Neural cell (in vitro differentiated cells): ENCODE data around the gene APC. TPM values are rescaled to one million over a fixed set of nuclear protein-coding genes. Genes with fewer than 3 reads are reported as not detected.

Source experiments
- H2AFZ ChIP-seq: fragments of 200-600, 300-800 bp; sonication (generic), shearing (Covaris generic); 2 replicates; pipeline ENCODE4 v1.6.0; 2014; ENCODE audit warnings: low read depth, mild to moderate bottlenecking, antibody characterized with exemption, low read length, moderate library complexity
- H3F3A ChIP-seq: fragments of 200-600 bp; shearing (Covaris generic); 2 replicates; pipeline ENCODE4 v1.6.1; 2016; ENCODE audit warnings: mild to moderate bottlenecking, moderate library complexity, mixed read lengths, antibody characterized with exemption, low read length; ENCODE audit not compliant: insufficient read depth, poor library complexity, severe bottlenecking
- H3K27ac ChIP-seq: fragments of 200-600, 300-800 bp; sonication (generic), shearing (Covaris generic); 2 replicates; pipeline ENCODE4 v1.5.1; 2014; ENCODE audit warnings: mild to moderate bottlenecking, low read length, moderate library complexity
- H3K27me3 ChIP-seq: fragments of 300-800, 200-600 bp; sonication (generic), shearing (Covaris generic); 2 replicates; pipeline ENCODE4 v1.6.0; 2014; ENCODE audit warnings: mild to moderate bottlenecking, low read depth, low read length, moderate library complexity; ENCODE audit not compliant: insufficient read depth
- H3K36me3 ChIP-seq: fragments of 300-800, 200-600 bp; sonication (generic), shearing (Covaris generic); 2 replicates; pipeline ENCODE4 v1.5.1; 2014; ENCODE audit warnings: mild to moderate bottlenecking, antibody characterized with exemption, low read length, moderate library complexity; ENCODE audit not compliant: insufficient read depth
- H3K4me2 ChIP-seq: fragments of 300-800, 200-600 bp; sonication (generic), shearing (Covaris generic); 2 replicates; pipeline ENCODE4 v1.6.0; 2014; ENCODE audit warnings: mild to moderate bottlenecking, low read length
- H3K4me3 ChIP-seq: fragments of 300-800, 200-600 bp; sonication (generic), shearing (Covaris generic); 2 replicates; pipeline ENCODE4 v1.5.1; 2014; ENCODE audit warnings: mild to moderate bottlenecking, low read length, moderate library complexity
- H3K79me2 ChIP-seq: fragments of 200-600 bp; shearing (Covaris generic); replicated peaks from 2 replicates; pipeline ENCODE4 v1.6.0; 2014; ENCODE audit warnings: mild to moderate bottlenecking, low read length, moderate library complexity; ENCODE audit not compliant: insufficient read depth
- H3K9ac ChIP-seq: fragments of 300-800, 200-600 bp; sonication (generic), shearing (Covaris generic); 2 replicates; pipeline ENCODE4 v1.6.1; 2016; ENCODE audit warnings: mild to moderate bottlenecking, low read length, mixed read lengths
- H3K9me2 ChIP-seq: fragments of 200-600 bp; shearing (Covaris generic); 2 replicates; pipeline ENCODE4 v1.6.1; 2016; ENCODE audit warnings: mild to moderate bottlenecking, low read length, mixed read lengths; ENCODE audit not compliant: insufficient read depth
- H3K9me3 ChIP-seq: fragments of 200-600, 300-800 bp; sonication (generic), shearing (Covaris generic); 2 replicates; pipeline ENCODE4 v1.6.1; 2016; ENCODE audit warnings: mild to moderate bottlenecking, mixed run types, low read length, moderate library complexity, mixed read lengths
- H4K20me1 ChIP-seq: fragments of 200-600 bp; shearing (Covaris generic); 2 replicates; pipeline ENCODE4 v1.6.1; 2016; ENCODE audit warnings: mild to moderate bottlenecking, mixed run types; ENCODE audit not compliant: insufficient read depth
- CTCF ChIP-seq: fragments of 450-650 bp; IDR thresholded peaks from 2 replicates; pipeline ENCODE4 v1.5.1; 2014; ENCODE audit warnings: antibody characterized with exemption, mild to moderate bottlenecking, moderate library complexity; ENCODE audit not compliant: poor library complexity, severe bottlenecking
- EP300 ChIP-seq: fragments of 450-650 bp; conservative IDR thresholded peaks from 2 replicates; pipeline ENCODE4 v1.6.1; 2014; ENCODE audit warnings: antibody characterized with exemption, mild to moderate bottlenecking, moderate library complexity; ENCODE audit not compliant: poor library complexity, severe bottlenecking
- EZH2 ChIP-seq: fragments of 200-600, 300-800 bp; shearing (Covaris generic), sonication (generic); IDR thresholded peaks from 2 replicates; pipeline ENCODE4 v1.6.1; 2014; ENCODE audit warnings: antibody characterized with exemption, low read length, borderline replicate concordance, mild to moderate bottlenecking; ENCODE audit not compliant: insufficient read depth, poor library complexity, severe bottlenecking
- MXI1 ChIP-seq: fragments of 450-650 bp; conservative IDR thresholded peaks from 2 replicates; pipeline ENCODE4 v1.6.1; 2014; ENCODE audit warnings: antibody characterized with exemption, mild to moderate bottlenecking; ENCODE audit not compliant: poor library complexity, severe bottlenecking
- POLR2AphosphoS5 ChIP-seq: IDR thresholded peaks from 2 replicates; pipeline ENCODE4 v1.6.1; 2012
- RAD21 ChIP-seq: fragments of 450-650 bp; conservative IDR thresholded peaks from 2 replicates; pipeline ENCODE4 v1.6.1; 2014; ENCODE audit warnings: antibody characterized with exemption, mild to moderate bottlenecking, moderate library complexity
- REST ChIP-seq: IDR thresholded peaks from 2 replicates; pipeline ENCODE4 v1.6.1; 2012; ENCODE audit warnings: borderline replicate concordance
- SMC3 ChIP-seq: fragments of 450-650 bp; conservative IDR thresholded peaks from 2 replicates; pipeline ENCODE4 v1.6.1; 2014; ENCODE audit warnings: antibody characterized with exemption, mild to moderate bottlenecking, moderate library complexity; ENCODE audit not compliant: poor library complexity
- TAF1 ChIP-seq: IDR thresholded peaks from 2 replicates; pipeline ENCODE4 v1.6.1; 2012; ENCODE audit warnings: low read depth
- polyA plus RNA-seq: library from polyadenylated mRNA; depleted of rRNA; stranded (reverse); fragments of >200 nt; gene quantifications from 2 replicates; pipeline ENCODE4 v1.2.3, GENCODE V29; 2014

The APC gene
- polyA plus RNA-seq, 1 donor from 2014 or later, result 40.6 TPM

GRCh38 chr5:112862085-112862484 lies 124.4 kb downstream of the APC start:
- peak overlapping the region; percentile 86 for H3K9ac ChIP-seq
- peaks cover 22% of the 10 kb centered on the region for H3K79me2 ChIP-seq
- TF ChIP-seq SMC3 (no peak), EZH2 (no peak), POLR2AphosphoS5 (no peak), RAD21 (no peak), MXI1 (no peak), EP300 (no peak), TAF1 (no peak), REST (no peak), CTCF (no peak)
- no peaks in the 10 kb centered on the region for H3K27me3 ChIP-seq
- H2AFZ ChIP-seq, result no peak overlapping the region
- peak overlapping the region; percentile 80 for H3K4me3 ChIP-seq
- no peaks in the 10 kb centered on the region for H3K9me3 ChIP-seq
- no peaks in the 10 kb centered on the region for H4K20me1 ChIP-seq
- H3K36me3 ChIP-seq, result peaks cover 4% of the 10 kb centered on the region
- peak overlapping the region; percentile 80 for H3K4me2 ChIP-seq
- H3K9me2 ChIP-seq, result no peaks in the 10 kb centered on the region
- no peaks in the 10 kb centered on the region for H3F3A ChIP-seq
- no peak overlapping the region for H3K27ac ChIP-seq

GRCh38 chr5:112863549-112863948 lies 125.9 kb downstream of the APC start:
- Histone ChIP-seq H3K9me3 (no peaks in the 10 kb centered on the region), H3K4me2 (no peak overlapping the region), H3K9ac (no peak overlapping the region), H3F3A (no peaks in the 10 kb centered on the region), H3K79me2 (peaks cover 22% of the 10 kb centered on the region), H3K9me2 (no peaks in the 10 kb centered on the region), H3K36me3 (peaks cover 4% of the 10 kb centered on the region), H3K27me3 (no peaks in the 10 kb centered on the region), H3K27ac (no peak overlapping the region), H4K20me1 (no peaks in the 10 kb centered on the region), H2AFZ (no peak overlapping the region), H3K4me3 (peak overlapping the region; percentile 80)
- no peak for TF ChIP-seq POLR2AphosphoS5
- TF ChIP-seq SMC3, result no peak
- no peak for TF ChIP-seq CTCF
- no peak for TF ChIP-seq EZH2
- TF ChIP-seq EP300, result no peak
- TF ChIP-seq REST, result no peak
- no peak for TF ChIP-seq TAF1
- no peak for TF ChIP-seq MXI1
- no peak for TF ChIP-seq RAD21
